ENCODE measurements around the gene PRKG1.

The PRKG1 gene

DNA sequence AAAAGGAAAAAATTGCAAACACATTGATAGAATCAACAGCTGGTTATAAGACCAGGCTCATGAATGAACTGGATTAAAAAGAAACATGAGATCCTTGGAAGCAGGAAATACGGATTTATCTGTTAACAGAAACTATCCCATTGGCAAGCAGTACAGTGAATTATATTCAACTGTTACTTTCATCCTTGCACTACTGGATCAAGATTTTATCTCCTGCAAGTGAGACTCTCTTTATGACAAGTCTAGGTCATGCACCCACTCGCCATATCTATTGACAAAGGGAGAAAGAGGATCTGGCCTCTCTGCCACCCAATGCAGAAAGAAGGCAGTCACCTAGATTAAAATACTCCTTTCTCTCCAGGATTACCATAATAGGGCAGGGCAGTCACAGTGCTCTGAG is 583.7 kb downstream of the PRKG1 start:
- no peak for DNase-seq (ENCODE audit: low spot score)
- ChIA-PET CTCF (no interaction called here), POLR2A (ENCODE audit: low non-redundant PET) (no interaction called here)
- TF ChIP-seq, protein P1, sequence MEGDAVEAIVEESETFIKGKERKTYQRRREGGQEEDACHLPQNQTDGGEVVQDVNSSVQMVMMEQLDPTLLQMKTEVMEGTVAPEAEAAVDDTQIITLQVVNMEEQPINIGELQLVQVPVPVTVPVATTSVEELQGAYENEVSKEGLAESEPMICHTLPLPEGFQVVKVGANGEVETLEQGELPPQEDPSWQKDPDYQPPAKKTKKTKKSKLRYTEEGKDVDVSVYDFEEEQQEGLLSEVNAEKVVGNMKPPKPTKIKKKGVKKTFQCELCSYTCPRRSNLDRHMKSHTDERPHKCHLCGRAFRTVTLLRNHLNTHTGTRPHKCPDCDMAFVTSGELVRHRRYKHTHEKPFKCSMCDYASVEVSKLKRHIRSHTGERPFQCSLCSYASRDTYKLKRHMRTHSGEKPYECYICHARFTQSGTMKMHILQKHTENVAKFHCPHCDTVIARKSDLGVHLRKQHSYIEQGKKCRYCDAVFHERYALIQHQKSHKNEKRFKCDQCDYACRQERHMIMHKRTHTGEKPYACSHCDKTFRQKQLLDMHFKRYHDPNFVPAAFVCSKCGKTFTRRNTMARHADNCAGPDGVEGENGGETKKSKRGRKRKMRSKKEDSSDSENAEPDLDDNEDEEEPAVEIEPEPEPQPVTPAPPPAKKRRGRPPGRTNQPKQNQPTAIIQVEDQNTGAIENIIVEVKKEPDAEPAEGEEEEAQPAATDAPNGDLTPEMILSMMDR (conservative IDR thresholded peaks at IDR 0.05; ENCODE audit: low read depth) = no peak
- no peak overlapping the region for H3K27ac ChIP-seq

DNA sequence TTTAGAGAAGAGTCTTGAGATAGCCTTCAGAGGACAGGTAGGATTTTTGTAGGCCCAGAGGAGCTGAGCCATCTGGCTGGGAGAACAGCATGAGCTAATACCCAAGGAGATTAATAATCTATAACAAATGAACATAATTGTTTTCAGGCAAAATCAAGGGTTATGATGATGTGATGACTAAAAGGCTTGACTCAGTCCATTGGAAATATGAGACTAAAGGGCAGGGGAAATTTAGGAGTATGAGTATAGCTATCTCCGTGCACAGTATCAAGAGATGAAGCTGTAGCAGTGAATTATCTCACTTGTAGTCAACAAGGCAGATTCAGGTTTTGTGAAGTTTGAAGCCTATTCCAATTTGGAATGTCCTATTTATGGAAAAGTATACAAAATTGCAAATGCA is 585.1 kb downstream of the PRKG1 start:
- CTCF ChIA-PET = no interaction called here

DNA sequence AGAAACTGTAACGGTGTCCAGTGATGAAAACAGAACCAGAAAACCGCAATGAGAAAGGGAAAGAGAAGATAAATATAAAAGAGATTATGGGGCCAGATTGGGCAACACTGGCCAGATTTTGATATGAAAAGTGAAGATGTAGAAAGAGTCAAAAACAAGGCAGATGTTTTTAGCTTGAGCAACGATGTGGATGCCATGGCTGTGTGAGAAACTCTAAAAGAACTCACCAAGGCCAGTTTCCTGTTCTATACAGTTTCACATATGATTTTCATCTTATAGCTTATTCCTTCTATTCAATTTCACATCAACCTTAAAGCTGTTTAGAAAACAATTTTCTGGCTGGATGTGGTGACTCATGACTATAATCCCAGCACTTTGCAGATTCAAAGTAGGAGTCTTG is 588.8 kb downstream of the PRKG1 start:
- POLR2A ChIA-PET (ENCODE audit: low non-redundant PET) = no interaction called here
- no peak for DNase-seq (ENCODE audit: low spot score)
- TF ChIP-seq, protein P1 (conservative IDR thresholded peaks at IDR 0.05; ENCODE audit: low read depth) = no peak
- CTCF ChIA-PET = interaction anchor here (0.7 kb wide), 1 partner anchor 548 kb away, joined by 3 read pairs; no protein-coding TSS in a partner anchor
- H3K27ac ChIP-seq = no peak overlapping the region

More for the DNA sequence above, 585.1 kb downstream of the PRKG1 start:
- no peak overlapping the region for H3K27ac ChIP-seq
- DNase-seq (ENCODE audit: low spot score) = no peak
- POLR2A ChIA-PET (ENCODE audit: low non-redundant PET) = no interaction called here
- TF ChIP-seq, protein P1 (conservative IDR thresholded peaks at IDR 0.05; ENCODE audit: low read depth) = no peak

DNA sequence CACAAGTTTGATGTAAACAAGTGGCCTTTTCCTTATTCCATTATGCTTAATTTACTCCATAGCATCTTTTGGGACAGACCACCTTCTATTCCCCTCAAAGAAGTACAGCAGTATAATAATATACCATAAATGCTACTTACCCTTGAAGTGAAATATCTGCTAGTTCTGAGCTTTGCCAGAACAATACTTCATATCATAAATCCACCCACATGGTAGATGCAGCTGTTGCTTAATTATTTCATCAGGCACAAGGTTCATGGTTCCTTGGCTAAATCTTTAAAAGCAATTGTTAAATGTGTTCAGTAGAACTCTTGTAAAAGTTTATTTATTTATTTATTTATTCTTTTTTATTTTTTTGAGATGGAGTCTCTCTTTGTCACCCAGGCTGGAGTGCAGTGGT is 592.2 kb downstream of the PRKG1 start:
- TF ChIP-seq, protein P1 (conservative IDR thresholded peaks at IDR 0.05; ENCODE audit: low read depth) = no peak
- CTCF ChIA-PET = no interaction called here

DNA sequence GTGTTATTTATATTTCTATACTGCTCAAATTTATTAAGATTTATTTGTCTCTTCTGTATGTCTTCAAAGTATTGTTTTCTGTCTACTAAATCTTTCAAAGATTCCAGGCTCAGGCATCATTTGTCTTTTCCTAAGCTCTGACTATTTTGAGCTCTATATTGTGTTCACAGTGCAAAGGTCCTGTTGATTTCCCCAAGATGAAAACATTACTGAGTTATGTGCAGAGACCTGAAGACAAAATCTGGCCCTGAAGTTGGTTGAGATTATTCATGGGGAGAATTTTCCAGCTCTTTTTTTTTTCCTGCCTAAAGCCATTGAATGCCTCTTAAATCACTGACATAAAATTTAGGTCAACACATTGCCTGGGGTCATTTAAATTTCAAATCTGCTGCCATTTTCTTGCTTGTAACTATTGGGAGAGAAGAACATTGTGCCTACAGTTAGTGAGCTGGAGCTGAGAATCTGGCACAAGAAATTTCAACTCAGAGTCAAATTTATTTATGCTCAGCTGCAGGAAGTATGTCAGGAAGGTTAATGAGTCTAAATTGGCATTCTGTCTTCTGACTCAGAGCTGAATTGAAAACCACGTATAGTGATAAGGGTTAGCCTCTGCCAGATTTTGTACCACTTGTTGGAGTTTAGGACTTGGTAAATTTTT is 593.5 kb downstream of the PRKG1 start:
- no peak overlapping the region for H3K27ac ChIP-seq
- DNase-seq (ENCODE audit: low spot score) = no peak
- CTCF ChIA-PET = interaction anchor here (0.5 to 0.8 kb wide), 3 partner anchors 14 to 1501 kb away, joined by 4 to 6 read pairs (median 4); no protein-coding TSS in a partner anchor
- TF ChIP-seq, protein P1 (conservative IDR thresholded peaks at IDR 0.05; ENCODE audit: low read depth) = no peak
- POLR2A ChIA-PET (ENCODE audit: low non-redundant PET) = no interaction called here

More for the DNA sequence above, 592.2 kb downstream of the PRKG1 start:
- POLR2A ChIA-PET (ENCODE audit: low non-redundant PET) = no interaction called here
- no peak overlapping the region for H3K27ac ChIP-seq
- DNase-seq (ENCODE audit: low spot score) = no peak

DNA sequence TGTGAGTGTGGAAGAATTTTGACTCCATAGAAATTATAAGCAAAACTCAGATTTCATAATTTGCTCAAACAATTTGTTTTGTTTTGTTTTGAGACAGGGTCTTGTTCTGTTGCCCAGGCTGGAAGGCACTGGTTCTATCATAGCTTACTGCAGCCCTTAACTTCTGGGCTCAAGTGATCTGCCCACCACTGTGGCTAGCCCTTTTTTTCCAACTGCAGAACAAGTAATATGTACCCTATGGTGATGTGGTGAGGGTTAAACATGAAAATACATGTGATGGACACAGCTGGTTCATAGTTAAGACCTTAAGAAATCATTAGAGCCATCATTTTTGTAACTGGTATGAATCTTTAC is 594.0 kb downstream of the PRKG1 start:
- CTCF ChIA-PET = interaction anchor here (0.7 kb wide), 1 partner anchor 1501 kb away, joined by 4 read pairs; no protein-coding TSS in a partner anchor
- no peak overlapping the region for H3K27ac ChIP-seq
- TF ChIP-seq, protein P1 (conservative IDR thresholded peaks at IDR 0.05; ENCODE audit: low read depth) = no peak
- POLR2A ChIA-PET (ENCODE audit: low non-redundant PET) = no interaction called here
- DNase-seq (ENCODE audit: low spot score) = no peak
